ENCODE data around the gene PALLD. TPM values are rescaled to one million over a fixed set of nuclear protein-coding genes. Genes with fewer than 3 reads are reported as not detected.
A peak's percentile ranks its signal among the peaks of the same experiment; 100 is the strongest.

PALLD gene
- total and polyA plus RNA-seq, 9 donors, result 86.1 to 155 (median 146) TPM

DNA sequence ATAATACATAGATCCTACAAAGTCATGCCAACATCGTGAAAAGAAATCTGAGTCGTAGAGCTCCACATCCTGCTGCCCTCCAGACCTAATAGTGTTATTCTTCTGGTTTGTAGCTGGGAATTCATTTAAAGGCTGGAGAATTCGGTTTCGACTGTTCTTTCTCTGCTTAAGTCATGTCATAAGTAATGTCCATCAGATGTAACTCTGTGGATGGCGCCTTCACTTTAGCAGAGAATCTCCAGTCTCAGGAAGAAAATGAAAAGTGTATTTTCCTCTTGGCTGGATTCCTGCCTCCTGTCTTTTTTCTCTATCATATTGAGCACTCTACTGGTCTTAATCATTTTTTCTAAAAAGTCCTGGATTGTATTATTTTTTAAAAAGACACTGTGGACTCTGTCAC, 117.0 kb downstream of the PALLD start:
- Histone ChIP-seq H3K27me3 (ENCODE audit: control insufficient read depth, insufficient read depth, low read length) (no peaks in the 10 kb centered on the region), H3K4me1 (ENCODE audit: control insufficient read depth, insufficient read depth, low read length) (peaks cover 3% of the 10 kb centered on the region), H3K4me3 (ENCODE audit: low read length) (no peak overlapping the region), H3K27ac (ENCODE audit: low read length) (no peak overlapping the region), H3K36me3 (ENCODE audit: control insufficient read depth, insufficient read depth, low read length) (no peaks in the 10 kb centered on the region), H3K9me3 (replicated peaks; ENCODE audit: control insufficient read depth, low read depth, low read length) (no peaks in the 10 kb centered on the region)
- DNase-seq, result peak; percentile 45
- WGBS (ENCODE audit: insufficient coverage), result no CpG with 5 or more reads among the region's 5 CpGs

DNA sequence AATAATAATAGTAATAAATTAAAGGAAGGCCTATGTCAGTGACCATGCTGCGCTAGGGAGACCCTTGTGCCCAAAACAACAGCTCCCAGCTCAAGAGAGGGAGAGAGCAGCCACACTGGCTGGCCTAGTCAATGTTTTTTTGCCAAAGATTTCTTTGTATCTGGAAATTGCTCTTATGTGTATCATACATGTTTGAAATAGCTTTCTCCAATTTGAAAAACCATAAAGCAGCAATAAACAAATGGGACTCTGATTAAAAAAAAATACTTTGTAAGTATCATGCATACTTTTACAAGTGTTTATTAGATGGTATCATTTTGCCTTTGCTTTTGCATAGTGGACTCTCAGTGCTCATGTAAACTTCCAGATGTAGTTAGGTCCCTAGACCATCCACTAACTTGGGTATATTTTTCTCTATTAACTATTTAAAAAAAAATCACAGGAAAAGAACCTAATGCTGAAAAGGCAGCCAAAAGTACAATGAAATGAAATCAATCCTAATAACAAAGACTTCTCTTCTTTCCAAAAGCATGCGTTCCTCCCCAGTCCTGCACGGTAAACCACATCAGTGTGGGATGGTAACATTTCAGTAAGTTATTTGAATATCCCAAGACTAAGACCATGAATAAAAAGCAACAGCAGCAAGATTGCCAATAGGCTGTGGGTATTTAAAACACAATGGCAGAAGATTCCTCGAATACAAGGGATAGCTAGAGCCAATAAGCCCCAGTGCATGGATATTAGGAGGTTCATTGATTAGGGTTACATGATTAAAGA, 117.6 kb downstream of the PALLD start:
- 57% methylated on average over 1 of the region's 4 CpGs for WGBS (ENCODE audit: insufficient coverage)
- no peak for DNase-seq
- H3K4me3 ChIP-seq (ENCODE audit: low read length), result no peak overlapping the region
- H3K9me3 ChIP-seq (replicated peaks; ENCODE audit: control insufficient read depth, low read depth, low read length), result no peaks in the 10 kb centered on the region
- H3K4me1 ChIP-seq (ENCODE audit: control insufficient read depth, insufficient read depth, low read length), result peaks cover 3% of the 10 kb centered on the region
- no peaks in the 10 kb centered on the region for H3K36me3 ChIP-seq (ENCODE audit: control insufficient read depth, insufficient read depth, low read length)
- no peak overlapping the region for H3K27ac ChIP-seq (ENCODE audit: low read length)
- H3K27me3 ChIP-seq (ENCODE audit: control insufficient read depth, insufficient read depth, low read length), result no peaks in the 10 kb centered on the region

- no peak overlapping the region for H3K27ac ChIP-seq (ENCODE audit: low read length)
- DNase-seq, result no peak
- no peaks in the 10 kb centered on the region for H3K27me3 ChIP-seq (ENCODE audit: control insufficient read depth, insufficient read depth, low read length)
- H3K9me3 ChIP-seq (replicated peaks; ENCODE audit: control insufficient read depth, low read depth, low read length), result no peaks in the 10 kb centered on the region
- WGBS (ENCODE audit: insufficient coverage), result 100% methylated on average over 1 of the region's 5 CpGs
- H3K4me1 ChIP-seq (ENCODE audit: control insufficient read depth, insufficient read depth, low read length), result peaks cover 3% of the 10 kb centered on the region
- no peak overlapping the region for H3K4me3 ChIP-seq (ENCODE audit: low read length)
- H3K36me3 ChIP-seq (ENCODE audit: control insufficient read depth, insufficient read depth, low read length), result no peaks in the 10 kb centered on the region
Measured at GRCh38 chr4:168615294-168616065, 118.6 kb downstream of the PALLD start.

DNA sequence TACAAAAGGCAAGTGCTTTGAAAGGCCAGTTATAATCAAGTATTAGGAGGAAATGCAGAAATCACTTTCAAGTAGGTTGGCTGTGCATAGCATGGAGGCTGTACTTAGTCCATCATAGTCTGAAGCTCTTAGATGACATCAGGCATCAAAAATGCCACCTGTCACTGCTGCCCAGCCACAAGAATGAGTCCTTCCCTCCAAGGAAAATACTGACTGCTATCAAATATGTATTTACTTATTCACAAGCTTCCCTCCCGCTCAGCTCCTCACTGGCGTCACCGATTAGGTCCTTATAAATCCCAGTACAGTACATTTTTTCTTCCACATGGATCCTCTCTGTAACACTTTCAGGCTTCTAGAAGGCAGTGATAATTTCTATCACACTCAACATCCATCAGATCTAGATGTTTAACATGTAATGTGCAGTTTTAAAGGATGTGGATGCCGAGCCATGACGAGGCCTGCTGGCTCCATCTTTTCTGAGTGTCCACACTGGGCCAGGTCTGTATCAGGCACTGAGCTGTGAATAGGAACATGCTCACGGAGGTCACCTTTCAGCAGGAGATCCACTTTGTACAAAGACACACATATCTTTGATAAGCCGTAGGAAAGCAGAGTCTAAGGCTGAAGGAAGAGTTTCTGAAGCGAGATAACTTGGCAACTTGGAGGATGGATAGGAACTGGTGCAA, 121.9 kb downstream of the PALLD start:
- Histone ChIP-seq H3K4me3 (ENCODE audit: low read length) (no peak overlapping the region), H3K27ac (ENCODE audit: low read length) (no peak overlapping the region), H3K36me3 (ENCODE audit: control insufficient read depth, insufficient read depth, low read length) (no peaks in the 10 kb centered on the region), H3K27me3 (ENCODE audit: control insufficient read depth, insufficient read depth, low read length) (no peaks in the 10 kb centered on the region), H3K9me3 (replicated peaks; ENCODE audit: control insufficient read depth, low read depth, low read length) (no peaks in the 10 kb centered on the region), H3K4me1 (ENCODE audit: control insufficient read depth, insufficient read depth, low read length) (no peaks in the 10 kb centered on the region)
- WGBS (ENCODE audit: insufficient coverage), result 96% methylated on average over 5 of the region's 8 CpGs
- DNase-seq, result no peak

DNA sequence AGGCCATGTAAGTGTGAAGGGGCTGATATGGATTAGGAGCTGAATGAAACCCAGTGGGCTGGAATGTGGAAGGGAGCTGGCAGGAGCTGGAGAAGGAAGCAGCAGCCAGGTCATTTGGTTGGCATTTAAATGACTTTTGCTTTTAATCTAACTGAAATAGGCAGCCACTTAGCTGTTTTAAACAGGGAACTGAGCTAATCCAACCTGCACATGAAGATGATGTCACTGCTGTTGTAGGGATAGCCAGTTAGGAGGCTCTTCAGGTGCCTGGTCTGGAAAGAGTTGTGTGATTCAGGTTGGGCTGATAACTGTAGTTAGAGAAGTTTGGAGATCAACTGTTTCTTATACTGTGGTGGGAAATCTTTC, 122.4 kb downstream of the PALLD start:
- Histone ChIP-seq H3K27ac (ENCODE audit: low read length) (no peak overlapping the region), H3K4me3 (ENCODE audit: low read length) (no peak overlapping the region), H3K36me3 (ENCODE audit: control insufficient read depth, insufficient read depth, low read length) (no peaks in the 10 kb centered on the region), H3K27me3 (ENCODE audit: control insufficient read depth, insufficient read depth, low read length) (no peaks in the 10 kb centered on the region), H3K9me3 (replicated peaks; ENCODE audit: control insufficient read depth, low read depth, low read length) (no peaks in the 10 kb centered on the region), H3K4me1 (ENCODE audit: control insufficient read depth, insufficient read depth, low read length) (no peaks in the 10 kb centered on the region)
- no peak for DNase-seq

- no peak overlapping the region for H3K4me3 ChIP-seq (ENCODE audit: low read length)
- H3K9me3 ChIP-seq (replicated peaks; ENCODE audit: control insufficient read depth, low read depth, low read length), result no peaks in the 10 kb centered on the region
- WGBS (ENCODE audit: insufficient coverage), result 100% methylated on average over 1 of the region's 9 CpGs
- H3K4me1 ChIP-seq (ENCODE audit: control insufficient read depth, insufficient read depth, low read length), result no peaks in the 10 kb centered on the region
- DNase-seq, result no peak
- H3K36me3 ChIP-seq (ENCODE audit: control insufficient read depth, insufficient read depth, low read length), result no peaks in the 10 kb centered on the region
- H3K27me3 ChIP-seq (ENCODE audit: control insufficient read depth, insufficient read depth, low read length), result no peaks in the 10 kb centered on the region
- H3K27ac ChIP-seq (ENCODE audit: low read length), result no peak overlapping the region
Measured at GRCh38 chr4:168621806-168622589, 125.1 kb downstream of the PALLD start.

- Histone ChIP-seq H3K4me3 (ENCODE audit: low read length) (no peak overlapping the region), H3K36me3 (ENCODE audit: control insufficient read depth, insufficient read depth, low read length) (no peaks in the 10 kb centered on the region), H3K4me1 (ENCODE audit: control insufficient read depth, insufficient read depth, low read length) (no peaks in the 10 kb centered on the region), H3K27me3 (ENCODE audit: control insufficient read depth, insufficient read depth, low read length) (no peaks in the 10 kb centered on the region), H3K27ac (ENCODE audit: low read length) (no peak overlapping the region), H3K9me3 (replicated peaks; ENCODE audit: control insufficient read depth, low read depth, low read length) (no peaks in the 10 kb centered on the region)
- DNase-seq, result no peak
- WGBS (ENCODE audit: insufficient coverage), result 75% methylated on average over 5 of the region's 5 CpGs
Measured at GRCh38 chr4:168622600-168622999, 125.7 kb downstream of the PALLD start.

GRCh38 chr4:168623011-168623410, 126.2 kb downstream of the PALLD start:
- Histone ChIP-seq H3K27me3 (ENCODE audit: control insufficient read depth, insufficient read depth, low read length) (no peaks in the 10 kb centered on the region), H3K27ac (ENCODE audit: low read length) (no peak overlapping the region), H3K4me3 (ENCODE audit: low read length) (no peak overlapping the region), H3K9me3 (replicated peaks; ENCODE audit: control insufficient read depth, low read depth, low read length) (no peaks in the 10 kb centered on the region), H3K4me1 (ENCODE audit: control insufficient read depth, insufficient read depth, low read length) (no peaks in the 10 kb centered on the region), H3K36me3 (ENCODE audit: control insufficient read depth, insufficient read depth, low read length) (no peaks in the 10 kb centered on the region)
- DNase-seq, result no peak

GRCh38 chr4:168623484-168623883, 126.6 kb downstream of the PALLD start:
- Histone ChIP-seq H3K36me3 (ENCODE audit: control insufficient read depth, insufficient read depth, low read length) (no peaks in the 10 kb centered on the region), H3K4me1 (ENCODE audit: control insufficient read depth, insufficient read depth, low read length) (no peaks in the 10 kb centered on the region), H3K27me3 (ENCODE audit: control insufficient read depth, insufficient read depth, low read length) (no peaks in the 10 kb centered on the region), H3K4me3 (ENCODE audit: low read length) (no peak overlapping the region), H3K9me3 (replicated peaks; ENCODE audit: control insufficient read depth, low read depth, low read length) (no peaks in the 10 kb centered on the region), H3K27ac (ENCODE audit: low read length) (no peak overlapping the region)
- 96% methylated on average over 4 of the region's 5 CpGs for WGBS (ENCODE audit: insufficient coverage)
- no peak for DNase-seq

DNA sequence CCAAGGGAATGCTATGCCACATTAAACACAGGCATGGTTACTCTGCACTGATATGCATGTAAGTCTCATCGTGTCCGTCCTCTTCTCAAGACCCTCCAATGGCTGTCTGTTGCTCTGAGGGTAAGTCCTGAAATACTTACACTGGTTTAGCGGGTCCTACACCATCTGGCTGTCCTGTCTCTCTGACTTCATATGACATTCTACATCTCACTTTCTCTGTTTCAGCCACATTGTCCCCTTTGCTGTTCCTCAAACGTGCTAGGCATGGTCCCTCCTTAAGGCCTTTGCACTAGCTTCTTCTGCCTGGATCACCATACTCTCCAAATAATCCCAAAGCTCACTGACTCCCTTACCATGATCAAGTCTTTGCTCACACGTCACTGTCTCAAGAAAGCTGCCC, 131.4 kb downstream of the PALLD start:
- WGBS (ENCODE audit: insufficient coverage), result 87% methylated on average over 5 of the region's 5 CpGs

More for the DNA sequence above, 131.4 kb downstream of the PALLD start:
- no peak for DNase-seq
- H3K36me3 ChIP-seq (ENCODE audit: control insufficient read depth, insufficient read depth, low read length), result no peaks in the 10 kb centered on the region
- H3K27me3 ChIP-seq (ENCODE audit: control insufficient read depth, insufficient read depth, low read length), result no peaks in the 10 kb centered on the region
- H3K4me3 ChIP-seq (ENCODE audit: low read length), result no peak overlapping the region
- peaks cover 17% of the 10 kb centered on the region for H3K4me1 ChIP-seq (ENCODE audit: control insufficient read depth, insufficient read depth, low read length)
- no peak overlapping the region for H3K27ac ChIP-seq (ENCODE audit: low read length)
- H3K9me3 ChIP-seq (replicated peaks; ENCODE audit: control insufficient read depth, low read depth, low read length), result no peaks in the 10 kb centered on the region
